Effector memory CD4-positive, alpha-beta T cell (primary cell): ENCODE measurements around the gene PSMA7.
A peak's percentile ranks its signal among the peaks of the same experiment; 100 is the strongest.

Experiments used
- DNase-seq, 3 donors: peaks; one replicate each; pipeline ENCODE4 v3.0.0-alpha.2; 2020
- H3K27ac ChIP-seq: 2 replicates; pipeline ENCODE4 v1.7.0; 2013; ENCODE audit warnings: mild to moderate bottlenecking, low read length, moderate library complexity; ENCODE audit not compliant: insufficient read depth, poor library complexity, severe bottlenecking
- H3K27me3 ChIP-seq: replicated peaks from 2 replicates; pipeline ENCODE4 v1.7.0; 2013; ENCODE audit warnings: mild to moderate bottlenecking, low read length; ENCODE audit not compliant: insufficient read depth, control insufficient read depth, poor library complexity, severe bottlenecking
- H3K36me3 ChIP-seq: 2 replicates; pipeline ENCODE4 v1.7.0; 2013; ENCODE audit warnings: mild to moderate bottlenecking, low read length, moderate library complexity; ENCODE audit not compliant: control insufficient read depth, insufficient read depth
- H3K4me1 ChIP-seq: 2 replicates; pipeline ENCODE4 v1.7.0; 2013; ENCODE audit warnings: low read length, mild to moderate bottlenecking; ENCODE audit not compliant: control insufficient read depth, insufficient read depth, poor library complexity, severe bottlenecking
- H3K4me3 ChIP-seq: 2 replicates; pipeline ENCODE4 v1.7.0; 2013; ENCODE audit warnings: low read length, low read depth, mild to moderate bottlenecking; ENCODE audit not compliant: insufficient read depth, poor library complexity, severe bottlenecking
- H3K9me3 ChIP-seq: 2 replicates; pipeline ENCODE4 v1.7.0; 2013; ENCODE audit warnings: mild to moderate bottlenecking, low read length, moderate library complexity; ENCODE audit not compliant: control insufficient read depth

The PSMA7 gene

GRCh38 chr20:62162765-62163484, 19.7 kb upstream of the PSMA7 start:
- Histone ChIP-seq H3K4me1 (no peaks in the 10 kb centered on the region), H3K27me3 (no peaks in the 10 kb centered on the region), H3K4me3 (no peak overlapping the region), H3K36me3 (peaks cover 36% of the 10 kb centered on the region), H3K27ac (no peak overlapping the region), H3K9me3 (no peaks in the 10 kb centered on the region)
- DNase-seq = no peak

GRCh38 chr20:62161347-62161746, 18.2 kb upstream of the PSMA7 start:
- no peaks in the 10 kb centered on the region for H3K27me3 ChIP-seq
- no peaks in the 10 kb centered on the region for H3K9me3 ChIP-seq
- peaks cover 7% of the 10 kb centered on the region for H3K4me1 ChIP-seq
- H3K36me3 ChIP-seq = peaks cover 36% of the 10 kb centered on the region
- DNase-seq = no peak
- H3K27ac ChIP-seq = no peak overlapping the region
- no peak overlapping the region for H3K4me3 ChIP-seq

- peaks cover 7% of the 10 kb centered on the region for H3K4me1 ChIP-seq
- no peak overlapping the region for H3K4me3 ChIP-seq
- no peak for DNase-seq
- H3K9me3 ChIP-seq = no peaks in the 10 kb centered on the region
- peaks cover 33% of the 10 kb centered on the region for H3K36me3 ChIP-seq
- H3K27ac ChIP-seq = no peak overlapping the region
- no peaks in the 10 kb centered on the region for H3K27me3 ChIP-seq
These were observed 17.7 kb upstream of the PSMA7 start for GRCh38 chr20:62160876-62161275.

GRCh38 chr20:62160253-62160652, 17.1 kb upstream of the PSMA7 start:
- Histone ChIP-seq H3K36me3 (peaks cover 27% of the 10 kb centered on the region), H3K27me3 (no peaks in the 10 kb centered on the region), H3K4me3 (no peak overlapping the region), H3K9me3 (no peaks in the 10 kb centered on the region), H3K4me1 (peaks cover 7% of the 10 kb centered on the region), H3K27ac (no peak overlapping the region)
- DNase-seq = no peak

GRCh38 chr20:62159839-62160238, 16.6 kb upstream of the PSMA7 start:
- H3K36me3 ChIP-seq = peaks cover 25% of the 10 kb centered on the region
- no peak overlapping the region for H3K4me3 ChIP-seq
- H3K27me3 ChIP-seq = no peaks in the 10 kb centered on the region
- peak in 1 of 3 donors; percentile 19 for DNase-seq
- no peak overlapping the region for H3K27ac ChIP-seq
- no peaks in the 10 kb centered on the region for H3K9me3 ChIP-seq
- peaks cover 7% of the 10 kb centered on the region for H3K4me1 ChIP-seq

- peaks cover 7% of the 10 kb centered on the region for H3K4me1 ChIP-seq
- H3K27ac ChIP-seq = no peak overlapping the region
- no peaks in the 10 kb centered on the region for H3K9me3 ChIP-seq
- no peaks in the 10 kb centered on the region for H3K27me3 ChIP-seq
- no peak overlapping the region for H3K4me3 ChIP-seq
- DNase-seq = no peak
- peaks cover 22% of the 10 kb centered on the region for H3K36me3 ChIP-seq
These were observed 15.9 kb upstream of the PSMA7 start for GRCh38 chr20:62159052-62159451.

GRCh38 chr20:62158541-62158940, 15.3 kb upstream of the PSMA7 start:
- H3K4me3 ChIP-seq = no peak overlapping the region
- no peak for DNase-seq
- peaks cover 7% of the 10 kb centered on the region for H3K4me1 ChIP-seq
- H3K9me3 ChIP-seq = no peaks in the 10 kb centered on the region
- no peaks in the 10 kb centered on the region for H3K27me3 ChIP-seq
- H3K36me3 ChIP-seq = peaks cover 18% of the 10 kb centered on the region
- H3K27ac ChIP-seq = no peak overlapping the region

GRCh38 chr20:62158088-62158400, 14.8 kb upstream of the PSMA7 start:
- H3K27ac ChIP-seq = no peak overlapping the region
- peaks cover 7% of the 10 kb centered on the region for H3K4me1 ChIP-seq
- peaks cover 18% of the 10 kb centered on the region for H3K36me3 ChIP-seq

GRCh38 chr20:62157387-62158087, 14.3 kb upstream of the PSMA7 start:
- no peaks in the 10 kb centered on the region for H3K9me3 ChIP-seq
- H3K4me3 ChIP-seq = no peak overlapping the region
- H3K27ac ChIP-seq = no peak overlapping the region
- no peak for DNase-seq
- H3K4me1 ChIP-seq = peaks cover 7% of the 10 kb centered on the region
- H3K27me3 ChIP-seq = no peaks in the 10 kb centered on the region
- peaks cover 16% of the 10 kb centered on the region for H3K36me3 ChIP-seq

More at GRCh38 chr20:62158088-62158400, 14.8 kb upstream of the PSMA7 start:
- H3K9me3 ChIP-seq = no peaks in the 10 kb centered on the region
- H3K27me3 ChIP-seq = no peaks in the 10 kb centered on the region
- no peak overlapping the region for H3K4me3 ChIP-seq
- no peak for DNase-seq

GRCh38 chr20:62156592-62157386, 13.6 kb upstream of the PSMA7 start:
- H3K9me3 ChIP-seq = no peaks in the 10 kb centered on the region
- peaks cover 14% of the 10 kb centered on the region for H3K36me3 ChIP-seq
- H3K4me3 ChIP-seq = no peak overlapping the region
- H3K27ac ChIP-seq = no peak overlapping the region
- H3K4me1 ChIP-seq = peaks cover 7% of the 10 kb centered on the region
- peak; percentile 44 to 58 (median 52) for DNase-seq
- H3K27me3 ChIP-seq = no peaks in the 10 kb centered on the region
